ENCODE results near the gene LASP1. TPM values are rescaled to one million over a fixed set of nuclear protein-coding genes. Genes with fewer than 3 reads are reported as not detected.

LASP1 gene
- total RNA-seq: 203 and 222 TPM in 2 replicates

GRCh38 chr17:38869526-38870258 lies at the start of gene LASP1:
Gene LASP1 (plus strand): TSS chr17:38870058. CDS start chr17:38870190, 132 bp downstream.

GRCh38 chr17:38824899-38825761 lies 44.7 kb upstream of the LASP1 start, which contains the start of gene CWC25:
Gene CWC25 (minus strand): TSS chr17:38825321. CDS start chr17:38825183, 138 bp downstream.

GRCh38 chr17:38853292-38854219 lies 16.3 kb upstream of the LASP1 start, which contains the start of gene RPL23:
Gene RPL23 (minus strand): TSS chr17:38853721. CDS start chr17:38853710, 11 bp downstream.

GRCh38 chr17:38925263-38925995 lies 55.6 kb downstream of the LASP1 start, which contains the start of gene LASP1NB:
Gene LASP1NB (plus strand): TSS chr17:38925614.

GRCh38 chr17:38967290-38967738 lies 97.5 kb downstream of the LASP1 start, which contains the start of gene FBXO47:
Gene FBXO47 (minus strand): TSS chr17:38967403. CDS start chr17:38963025, 4,378 bp downstream.

Small RNA genes lying within 50 kb of the gene (small RNA-seq; reads per million reads assigned to genes)
- gene MIR4727 (not detected), gene MIR6779 (not detected), gene SNORA21 (not detected), gene SNORA21B (not detected)

Other genes starting within 250 kb of the LASP1 start
- 3.7 and 5.8 TPM in 2 replicates for gene EPOP, start 195.1 kb upstream of the LASP1 start, total RNA-seq
- gene MLLT6, start 164.8 kb upstream of the LASP1 start, total RNA-seq: 36.8 and 45.8 TPM in 2 replicates
- gene CISD3, start 139.7 kb upstream of the LASP1 start, total RNA-seq: 3.2 and 4.6 TPM in 2 replicates
- gene PCGF2, start 121.7 kb upstream of the LASP1 start, total RNA-seq: 9.2 and 13.4 TPM in 2 replicates
- 310 and 315 TPM in 2 replicates for gene PSMB3, start 117.3 kb upstream of the LASP1 start, total RNA-seq
- 38.8 and 42.4 TPM in 2 replicates for gene PIP4K2B, start 70.5 kb upstream of the LASP1 start, total RNA-seq
- 14.4 and 15.2 TPM in 2 replicates for gene CWC25, start 44.7 kb upstream of the LASP1 start, total RNA-seq
- 1,157 and 1,235 TPM in 2 replicates for gene RPL23, start 16.3 kb upstream of the LASP1 start, total RNA-seq
- gene FBXO47, start 97.3 kb downstream of the LASP1 start, total RNA-seq: not detected in 2 replicates